ENCODE measurements around the gene PAXX. TPM values are rescaled to one million over a fixed set of nuclear protein-coding genes. Genes with fewer than 3 reads are reported as not detected.
A peak's percentile ranks its signal among the peaks of the same experiment; 100 is the strongest.
"Not testable (repeated sequence)": the region's sequence is repeated elsewhere in the genome, so short reads cannot be mapped to it uniquely, and the experiment has no call there.

The PAXX gene
- total RNA-seq, 1 donor from 2014 or later = 72.6 TPM

GRCh38 chr9:137026828-137027227, 34.6 kb downstream of the PAXX start:
- intact Hi-C loops (cut with micrococcal nuclease) = loop anchor here (5.0 kb wide), 1 partner anchor 35 kb away; the partner anchor contains the start of gene PAXX
- Mint-ChIP-seq H3K9me3 (no peaks in the 10 kb centered on the region), H3K27me3 (ENCODE audit: low read depth) (peaks cover 2% of the 10 kb centered on the region), H3K4me3 (ENCODE audit: low read depth) (peak overlapping the region; percentile 79), H3K27ac (no peak overlapping the region), H3K36me3 (ENCODE audit: low read depth) (no peaks in the 10 kb centered on the region), H3K4me1 (ENCODE audit: low read depth) (peaks cover 20% of the 10 kb centered on the region)
- DNase-seq (ENCODE audit: low spot score) = no peak

DNA sequence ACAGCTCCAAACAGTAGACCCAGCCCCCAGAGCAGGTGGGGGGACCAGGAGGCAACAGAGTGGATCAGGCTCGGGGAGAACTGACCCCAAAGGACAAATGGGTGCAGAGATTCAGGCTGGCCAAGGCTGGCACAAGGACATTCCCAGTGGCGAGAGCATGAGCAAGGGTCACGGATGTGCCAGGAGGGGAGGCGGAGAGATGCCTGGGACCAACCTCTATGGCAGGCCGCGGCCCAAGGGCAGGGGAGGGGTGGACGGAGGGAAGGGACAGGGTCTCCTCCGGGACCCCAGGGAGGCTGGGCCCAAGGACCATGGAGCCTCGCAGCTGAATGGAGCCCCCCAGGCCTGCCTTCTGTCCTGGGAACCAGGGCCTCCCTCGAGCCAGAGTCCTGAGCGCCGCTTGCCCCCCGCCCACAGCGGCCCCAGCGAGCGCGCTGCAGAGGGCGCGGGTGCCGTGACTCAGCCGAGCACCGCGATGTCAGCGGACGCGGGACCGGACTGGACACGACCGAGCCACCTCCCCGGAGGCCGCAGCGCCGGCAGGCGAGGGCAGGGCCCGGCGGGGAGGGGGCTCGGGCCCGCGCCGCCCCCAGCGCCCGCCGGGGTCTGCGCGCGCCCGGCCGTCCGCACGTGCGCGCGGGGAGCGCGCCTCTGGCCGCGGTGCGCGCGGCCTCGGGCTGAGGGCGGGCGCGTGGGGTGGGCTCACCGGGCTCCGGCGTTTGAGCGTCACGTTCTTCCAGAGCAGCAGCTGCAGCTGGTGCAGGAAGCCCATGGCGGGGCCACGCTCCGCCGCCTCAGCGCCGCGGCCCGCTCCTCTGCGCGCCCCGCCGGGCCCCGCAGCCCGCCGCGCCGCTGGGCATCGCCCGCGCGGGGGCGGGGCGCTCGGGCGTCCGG, 35.4 kb downstream of the PAXX start, which contains the start of gene ABCA2:
Gene ABCA2 (minus strand): TSS at position 869 of the 894 bp plus-strand sequence. CDS start 97 bp downstream, at position 772.
- peaks cover 26% of the 10 kb centered on the region for H3K4me1 Mint-ChIP-seq (ENCODE audit: low read depth)
- H3K27me3 Mint-ChIP-seq (ENCODE audit: low read depth) = peaks cover 2% of the 10 kb centered on the region
- peak within 1 kb of the TSS; percentile 52 for H3K27ac Mint-ChIP-seq
- no peak for DNase-seq (ENCODE audit: low spot score)
- H3K36me3 Mint-ChIP-seq (ENCODE audit: low read depth) = no peaks in the 10 kb centered on the region
- H3K9me3 Mint-ChIP-seq = no peaks in the 10 kb centered on the region
- intact Hi-C loops (cut with micrococcal nuclease) = loop anchor here (5.0 kb wide), 1 partner anchor 35 kb away; the partner anchor contains the start of gene PAXX
- H3K4me3 Mint-ChIP-seq (ENCODE audit: low read depth) = peak within 1 kb of the TSS; percentile 79

DNA sequence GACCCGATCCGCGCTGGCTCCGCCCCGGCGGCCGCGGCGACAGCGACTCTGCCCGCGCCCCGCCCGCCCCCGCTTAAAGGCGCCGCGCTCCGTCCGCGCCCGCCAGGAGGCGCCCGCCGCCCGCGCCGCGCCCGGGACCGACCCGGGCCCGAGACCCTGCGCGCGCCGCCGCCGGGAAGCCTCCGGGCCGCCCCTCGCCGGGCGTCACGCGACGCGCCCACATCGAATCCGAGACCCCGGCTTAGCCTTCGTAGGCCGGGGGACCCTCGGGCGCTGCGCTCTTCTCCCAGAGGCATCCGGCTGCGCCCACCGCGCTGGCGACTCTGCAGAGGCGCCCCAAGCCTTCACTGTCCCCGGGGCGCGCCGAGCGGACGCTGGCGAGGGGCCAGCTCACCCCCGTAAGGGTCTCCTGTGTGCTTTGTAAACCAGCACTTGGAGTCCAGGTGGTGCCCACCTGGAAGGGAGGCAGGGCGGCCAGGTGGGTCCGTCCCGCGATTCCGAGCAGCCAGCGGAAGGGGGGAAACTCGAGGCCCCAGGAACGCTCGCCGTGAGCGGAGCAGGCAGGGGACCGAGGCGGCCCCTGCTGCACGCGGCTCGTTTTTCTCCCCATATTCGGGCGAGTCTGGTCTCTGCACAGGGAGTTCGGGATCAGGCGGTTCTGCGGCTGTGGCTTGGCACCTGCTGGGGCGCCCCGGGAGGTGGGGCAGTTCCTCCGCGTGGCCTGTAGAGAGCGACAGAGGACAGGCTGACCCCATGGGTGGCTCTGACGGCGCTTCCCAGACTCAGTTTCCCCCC, 36.2 kb downstream of the PAXX start:
- no peaks in the 10 kb centered on the region for H3K36me3 Mint-ChIP-seq (ENCODE audit: low read depth)
- H3K4me3 Mint-ChIP-seq (ENCODE audit: low read depth) = peak overlapping the region; percentile 73
- no peaks in the 10 kb centered on the region for H3K9me3 Mint-ChIP-seq
- peaks cover 2% of the 10 kb centered on the region for H3K27me3 Mint-ChIP-seq (ENCODE audit: low read depth)
- intact Hi-C loops (cut with micrococcal nuclease) = loop anchor here (5.0 kb wide), 1 partner anchor 36 kb away; the partner anchor contains the start of gene PAXX
- H3K4me1 Mint-ChIP-seq (ENCODE audit: low read depth) = peaks cover 28% of the 10 kb centered on the region
- no peak overlapping the region for H3K27ac Mint-ChIP-seq
- peak; percentile 65 for DNase-seq (ENCODE audit: low spot score)

- Mint-ChIP-seq H3K4me1 (ENCODE audit: low read depth) (peaks cover 28% of the 10 kb centered on the region), H3K27ac (peak overlapping the region; percentile 47), H3K4me3 (ENCODE audit: low read depth) (peak overlapping the region; percentile 73)
Measured at GRCh38 chr9:137029058-137029936, 37.1 kb downstream of the PAXX start.

DNA sequence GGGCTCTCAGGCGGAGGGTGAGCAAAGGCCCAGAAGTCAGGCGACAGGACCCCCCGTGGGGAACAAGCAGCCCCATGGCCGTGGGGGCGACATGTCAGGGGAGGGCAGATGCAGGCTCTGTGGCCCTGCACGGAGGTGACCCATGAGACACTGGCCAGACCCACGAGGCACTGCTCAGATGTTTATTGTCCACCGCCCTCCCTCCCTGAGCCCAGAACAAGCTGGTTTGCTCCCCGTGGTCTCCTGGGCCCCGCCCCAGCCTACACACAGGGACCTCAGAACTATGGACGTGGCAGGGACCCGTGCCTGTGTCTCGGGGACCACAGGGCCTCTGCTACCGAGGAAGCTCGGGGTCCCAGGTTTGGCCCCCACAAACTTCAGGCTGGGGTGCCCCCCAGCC, 37.8 kb downstream of the PAXX start:
- peaks cover 35% of the 10 kb centered on the region for H3K4me1 Mint-ChIP-seq (ENCODE audit: low read depth)
- no peak overlapping the region for H3K4me3 Mint-ChIP-seq (ENCODE audit: low read depth)
- H3K27ac Mint-ChIP-seq = no peak overlapping the region
- H3K9me3 Mint-ChIP-seq = no peaks in the 10 kb centered on the region
- peaks cover 2% of the 10 kb centered on the region for H3K27me3 Mint-ChIP-seq (ENCODE audit: low read depth)
- intact Hi-C loops (cut with micrococcal nuclease) = loop anchor here (10.0 kb wide), 2 partner anchors 75 to 495 kb away; partner anchors contain the start of gene LCN12
- H3K36me3 Mint-ChIP-seq (ENCODE audit: low read depth) = no peaks in the 10 kb centered on the region
- DNase-seq (ENCODE audit: low spot score) = no peak

More at GRCh38 chr9:137029058-137029936, 37.1 kb downstream of the PAXX start:
- H3K9me3 Mint-ChIP-seq = no peaks in the 10 kb centered on the region
- peak; percentile 61 for DNase-seq (ENCODE audit: low spot score)
- H3K36me3 Mint-ChIP-seq (ENCODE audit: low read depth) = no peaks in the 10 kb centered on the region
- intact Hi-C loops (cut with micrococcal nuclease) = loop anchor here (5.0 kb wide), 1 partner anchor 37 kb away; the partner anchor contains the start of gene PAXX
- peaks cover 2% of the 10 kb centered on the region for H3K27me3 Mint-ChIP-seq (ENCODE audit: low read depth)

DNA sequence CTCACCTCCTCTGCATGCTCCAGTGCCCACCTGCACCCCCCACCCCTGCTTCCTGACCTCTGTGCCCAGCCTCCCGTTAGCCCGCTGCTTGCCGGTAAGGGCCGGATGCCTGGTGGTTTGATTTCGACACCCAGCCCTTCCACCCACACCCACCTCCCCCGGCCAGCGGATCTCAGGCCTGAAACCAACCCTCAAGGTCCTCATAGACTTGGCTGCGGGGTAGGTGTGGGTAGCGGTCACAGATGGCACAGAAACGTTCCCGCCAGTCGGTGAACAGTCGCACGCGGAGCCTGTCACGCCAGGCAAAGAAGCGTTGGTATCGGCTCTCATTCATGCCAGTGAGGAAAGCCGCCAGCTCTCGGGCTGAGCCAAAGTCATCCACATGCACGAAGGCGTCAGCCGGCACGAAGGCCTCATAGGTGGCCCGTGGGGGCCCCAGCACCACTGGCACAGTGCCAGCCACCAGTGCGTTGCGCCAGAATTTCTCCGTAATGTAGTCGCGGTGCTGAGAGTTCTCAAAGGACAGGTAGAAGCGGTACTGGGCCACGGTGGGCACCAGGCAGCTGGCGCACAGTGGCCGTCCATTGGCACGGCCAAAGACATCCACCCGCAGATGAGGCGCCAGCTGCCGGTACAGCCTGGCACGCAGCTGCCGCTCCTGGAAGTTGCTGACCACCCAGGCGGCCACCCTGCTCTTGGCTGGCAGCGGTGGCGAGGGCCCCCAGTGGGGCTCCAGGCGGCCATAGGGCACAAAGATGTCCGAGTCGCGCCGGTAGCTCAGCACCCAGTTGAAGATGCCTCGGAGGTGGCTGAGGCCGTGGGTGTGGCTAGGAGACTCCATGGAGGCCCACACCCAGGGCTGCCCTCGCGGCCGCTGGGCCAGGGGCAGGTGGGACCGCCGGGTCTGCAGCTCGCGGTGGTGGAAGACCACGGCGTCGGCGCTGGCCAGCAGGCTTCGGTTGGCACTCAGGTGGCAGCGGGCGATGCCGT, 38.6 kb downstream of the PAXX start:
- H3K36me3 Mint-ChIP-seq (ENCODE audit: low read depth) = no peaks in the 10 kb centered on the region
- no peaks in the 10 kb centered on the region for H3K9me3 Mint-ChIP-seq
- no peak overlapping the region for H3K27ac Mint-ChIP-seq
- H3K27me3 Mint-ChIP-seq (ENCODE audit: low read depth) = peaks cover 2% of the 10 kb centered on the region
- H3K4me1 Mint-ChIP-seq (ENCODE audit: low read depth) = peaks cover 39% of the 10 kb centered on the region
- no peak for DNase-seq (ENCODE audit: low spot score)
- intact Hi-C loops (cut with micrococcal nuclease) = loop anchor here (10.0 kb wide), 2 partner anchors 76 to 496 kb away; partner anchors contain the start of gene LCN12
- H3K4me3 Mint-ChIP-seq (ENCODE audit: low read depth) = peak overlapping the region; percentile 17

GRCh38 chr9:137031904-137032640, 39.9 kb downstream of the PAXX start, which contains the start of gene FUT7:
TSS of gene FUT7 (minus strand) at chr9:137032088. CDS start at chr9:137031991, 97 bp downstream.
- intact Hi-C loops (cut with micrococcal nuclease) = loop anchor here (10.0 kb wide), 2 partner anchors 77 to 497 kb away; partner anchors contain the start of gene LCN12
- Mint-ChIP-seq H3K27me3 (ENCODE audit: low read depth) (peaks cover 2% of the 10 kb centered on the region), H3K27ac (no peak within 1 kb of the TSS), H3K9me3 (no peaks in the 10 kb centered on the region), H3K4me3 (ENCODE audit: low read depth) (no peak within 1 kb of the TSS), H3K4me1 (ENCODE audit: low read depth) (peaks cover 39% of the 10 kb centered on the region), H3K36me3 (ENCODE audit: low read depth) (no peaks in the 10 kb centered on the region)
- DNase-seq (ENCODE audit: low spot score) = no peak

- Mint-ChIP-seq H3K9me3 (no peaks in the 10 kb centered on the region), H3K4me1 (ENCODE audit: low read depth) (peaks cover 36% of the 10 kb centered on the region), H3K4me3 (ENCODE audit: low read depth) (no peak overlapping the region), H3K36me3 (ENCODE audit: low read depth) (no peaks in the 10 kb centered on the region), H3K27me3 (ENCODE audit: low read depth) (no peaks in the 10 kb centered on the region), H3K27ac (no peak overlapping the region)
- intact Hi-C loops (cut with micrococcal nuclease) = loop anchor here (10.0 kb wide), 2 partner anchors 78 to 498 kb away; partner anchors contain the start of gene LCN12
- no peak for DNase-seq (ENCODE audit: low spot score)
Measured at GRCh38 chr9:137032858-137033257, 40.6 kb downstream of the PAXX start.

DNA sequence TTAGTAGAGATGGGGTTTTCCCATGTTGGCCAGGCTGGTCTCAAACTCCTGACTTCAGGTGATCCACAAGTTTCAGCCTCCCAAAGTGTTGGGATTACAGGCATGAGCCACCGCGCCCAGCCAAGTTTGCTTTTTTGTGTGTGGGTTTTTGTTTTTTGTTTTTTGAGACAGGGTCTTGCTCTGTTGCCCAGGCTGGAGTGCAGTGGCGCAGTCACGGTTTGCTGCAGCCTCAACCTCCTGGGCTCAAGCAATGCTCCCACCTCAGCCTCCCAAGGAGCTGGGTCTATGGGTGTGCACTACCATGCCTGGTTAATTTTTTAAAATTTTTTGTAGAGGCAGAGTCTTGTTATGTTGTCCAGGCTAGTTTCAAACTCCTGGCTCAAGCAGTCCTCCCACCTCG, 41.3 kb downstream of the PAXX start:
- H3K4me3 Mint-ChIP-seq (ENCODE audit: low read depth); H3K9me3 Mint-ChIP-seq; H3K27ac Mint-ChIP-seq; H3K36me3 Mint-ChIP-seq (ENCODE audit: low read depth); DNase-seq (ENCODE audit: low spot score); H3K27me3 Mint-ChIP-seq (ENCODE audit: low read depth): not testable (repeated sequence)
- intact Hi-C loops (cut with micrococcal nuclease) = loop anchor here (10.0 kb wide), 2 partner anchors 79 to 499 kb away; partner anchors contain the start of gene LCN12
- H3K4me1 Mint-ChIP-seq (ENCODE audit: low read depth) = peaks cover 36% of the 10 kb centered on the region

DNA sequence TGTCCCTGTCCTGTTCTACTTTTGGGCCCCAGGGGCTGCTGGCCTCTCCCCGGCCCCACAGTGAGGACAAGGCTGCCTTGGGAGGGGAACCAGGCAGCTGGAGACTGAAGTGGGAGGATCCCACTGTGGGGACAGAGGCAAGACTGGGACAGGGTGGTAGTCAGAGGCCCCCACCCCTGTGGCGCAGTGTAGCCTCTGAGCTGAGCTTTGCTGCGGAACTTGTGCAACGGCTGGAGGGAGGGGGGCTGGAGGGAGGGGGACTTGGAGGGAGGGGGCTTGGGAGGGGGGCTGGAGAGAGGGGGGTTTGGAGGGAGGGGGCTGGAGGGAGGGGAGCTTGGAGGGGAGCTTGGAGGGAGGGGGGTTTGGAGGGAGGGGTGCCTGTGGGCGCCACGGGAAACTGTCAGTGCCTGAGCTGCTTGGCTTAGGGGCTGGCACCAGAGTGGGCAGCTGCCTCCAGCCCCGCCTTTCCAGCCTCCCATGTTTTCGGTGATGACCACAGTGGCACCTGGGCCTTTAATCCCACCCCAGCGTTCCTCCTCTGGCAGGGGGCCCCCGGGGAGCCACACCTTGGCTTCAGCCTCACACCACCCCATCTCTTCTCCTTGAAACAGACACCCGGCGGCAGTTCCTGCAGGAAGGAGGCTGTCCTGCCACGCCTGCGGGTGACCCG, 42.0 kb downstream of the PAXX start:
- Mint-ChIP-seq H3K27ac (peak overlapping the region; percentile 79), H3K27me3 (ENCODE audit: low read depth) (no peaks in the 10 kb centered on the region), H3K9me3 (no peaks in the 10 kb centered on the region), H3K4me1 (ENCODE audit: low read depth) (peaks cover 33% of the 10 kb centered on the region), H3K4me3 (ENCODE audit: low read depth) (peak overlapping the region; percentile 65), H3K36me3 (ENCODE audit: low read depth) (no peaks in the 10 kb centered on the region)
- intact Hi-C loops (cut with micrococcal nuclease) = loop anchor here (2.0 to 10.0 kb wide), 3 partner anchors 33 to 499 kb away; partner anchors contain the start of gene LCN12
- no peak for DNase-seq (ENCODE audit: low spot score)
